Left renal pelvis (tissue), 4 donors: ENCODE measurements around the gene KCNH6. TPM values are rescaled to one million over a fixed set of nuclear protein-coding genes. Genes with fewer than 3 reads are reported as not detected.

ENCODE experiments used
- DNase-seq, 4 donors: peaks; one replicate each; pipeline ENCODE4 v3.0.0-alpha.2; 2013; ENCODE audit warnings: low read depth in 4 of 4, low spot score in 3 of 4
- polyA plus RNA-seq, 4 donors: library from polyadenylated mRNA; unstranded; fragments of 120-200 nt; gene quantifications; one replicate each; pipeline ENCODE4 v1.2.1, GENCODE V29; 2013; ENCODE audit not compliant: insufficient read length in 4 of 4

The KCNH6 gene
- polyA plus RNA-seq, 4 donors: 0.07 to 2.5 (median 0.98) TPM

DNA sequence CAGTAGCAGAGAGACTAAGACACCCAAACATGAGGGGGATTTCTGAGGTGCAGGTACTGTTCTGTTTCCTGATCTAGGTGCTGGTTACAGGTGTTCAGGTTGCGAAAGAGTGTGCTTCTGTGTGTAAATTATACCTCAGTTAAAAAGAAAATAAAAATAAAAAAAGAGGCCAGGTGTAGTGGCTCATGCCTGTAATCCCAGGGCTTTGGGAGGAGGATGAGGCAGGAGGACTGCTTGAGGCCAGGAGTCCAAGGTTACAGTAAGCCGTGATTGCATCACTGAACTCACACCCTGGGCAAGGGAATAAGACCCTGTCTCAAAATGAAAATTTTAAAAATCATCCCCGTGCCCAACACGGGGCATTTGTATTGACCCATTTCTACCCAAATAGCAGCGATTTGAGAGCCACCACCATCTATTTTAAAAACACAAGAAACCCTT is 23.9 kb downstream of the KCNH6 start:
- no peak for DNase-seq

DNA sequence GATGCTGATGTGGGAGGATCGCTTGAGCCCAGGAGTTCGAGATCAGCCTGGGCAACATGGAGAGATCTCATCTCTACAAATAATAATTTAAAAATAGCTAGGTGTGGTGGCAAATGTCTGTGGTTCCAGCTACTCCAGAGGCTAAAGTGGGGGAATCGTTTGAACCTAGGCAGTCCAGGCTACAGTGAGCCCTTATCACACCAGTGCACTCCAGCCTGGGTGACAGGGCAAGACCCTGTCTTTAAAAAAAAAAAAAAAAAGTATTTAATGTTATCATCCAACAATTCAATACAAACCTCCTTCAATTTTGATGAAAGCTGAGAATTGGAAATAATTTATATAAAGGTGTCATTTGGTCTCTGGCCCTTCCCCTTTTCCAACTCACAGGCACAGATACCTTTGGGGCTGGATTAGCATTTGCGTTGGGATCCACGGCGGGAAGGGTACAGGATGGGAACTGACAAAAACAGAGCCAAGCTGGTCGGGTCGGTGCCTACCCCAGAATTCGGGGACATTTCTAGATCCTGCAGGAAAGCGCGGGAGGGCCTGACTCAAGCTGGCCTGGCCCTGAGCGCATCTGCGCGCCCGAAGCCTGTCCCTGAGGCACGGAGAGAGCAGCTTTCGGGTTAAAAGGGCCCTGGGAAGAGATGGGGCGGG is 26.3 kb downstream of the KCNH6 start:
- no peak for DNase-seq

DNA sequence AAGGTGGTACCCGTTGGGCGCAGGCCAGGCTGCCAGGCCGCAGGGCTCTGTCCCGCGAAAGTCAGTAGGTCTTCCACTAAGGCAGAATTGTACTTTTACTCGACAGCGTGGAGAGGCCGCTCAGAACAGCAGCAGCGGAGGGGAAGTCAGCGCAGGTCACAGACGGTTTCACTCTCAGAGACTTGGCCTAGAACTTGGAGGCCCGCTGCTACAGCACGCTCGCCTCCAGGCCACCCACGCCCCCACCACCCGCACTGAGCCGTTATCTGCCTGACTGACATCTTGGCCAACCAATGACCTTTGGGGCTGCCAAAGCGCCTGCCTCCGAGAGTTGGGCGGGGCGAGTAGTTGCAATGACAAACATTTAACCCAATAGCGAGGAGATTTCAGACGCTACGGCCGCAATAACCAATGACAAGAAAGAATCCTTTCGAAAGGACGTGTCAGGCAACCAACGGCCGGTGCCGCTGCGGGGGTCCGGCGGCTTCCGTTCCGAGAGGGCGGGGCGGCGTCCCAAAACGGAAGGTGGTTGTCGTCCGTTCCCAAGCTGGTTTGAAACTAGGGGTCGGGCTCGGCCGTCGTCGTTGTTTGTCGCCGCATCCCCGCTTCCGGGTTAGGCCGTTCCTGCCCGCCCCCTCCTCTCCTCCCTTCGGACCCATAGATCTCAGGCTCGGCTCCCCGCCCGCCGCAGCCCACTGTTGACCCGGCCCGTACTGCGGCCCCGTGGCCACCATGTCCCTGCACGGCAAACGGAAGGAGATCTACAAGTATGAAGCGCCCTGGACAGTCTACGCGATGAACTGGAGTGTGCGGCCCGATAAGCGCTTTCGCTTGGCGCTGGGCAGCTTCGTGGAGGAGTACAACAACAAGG is 27.0 kb downstream of the KCNH6 start, which contains the start of gene DCAF7:
DCAF7 (plus strand) TSS at position 532 of the 871 bp plus-strand sequence; CDS start at position 733, 201 bp downstream.
- DNase-seq: peak; percentile 99 to 100 (median 100)

DNA sequence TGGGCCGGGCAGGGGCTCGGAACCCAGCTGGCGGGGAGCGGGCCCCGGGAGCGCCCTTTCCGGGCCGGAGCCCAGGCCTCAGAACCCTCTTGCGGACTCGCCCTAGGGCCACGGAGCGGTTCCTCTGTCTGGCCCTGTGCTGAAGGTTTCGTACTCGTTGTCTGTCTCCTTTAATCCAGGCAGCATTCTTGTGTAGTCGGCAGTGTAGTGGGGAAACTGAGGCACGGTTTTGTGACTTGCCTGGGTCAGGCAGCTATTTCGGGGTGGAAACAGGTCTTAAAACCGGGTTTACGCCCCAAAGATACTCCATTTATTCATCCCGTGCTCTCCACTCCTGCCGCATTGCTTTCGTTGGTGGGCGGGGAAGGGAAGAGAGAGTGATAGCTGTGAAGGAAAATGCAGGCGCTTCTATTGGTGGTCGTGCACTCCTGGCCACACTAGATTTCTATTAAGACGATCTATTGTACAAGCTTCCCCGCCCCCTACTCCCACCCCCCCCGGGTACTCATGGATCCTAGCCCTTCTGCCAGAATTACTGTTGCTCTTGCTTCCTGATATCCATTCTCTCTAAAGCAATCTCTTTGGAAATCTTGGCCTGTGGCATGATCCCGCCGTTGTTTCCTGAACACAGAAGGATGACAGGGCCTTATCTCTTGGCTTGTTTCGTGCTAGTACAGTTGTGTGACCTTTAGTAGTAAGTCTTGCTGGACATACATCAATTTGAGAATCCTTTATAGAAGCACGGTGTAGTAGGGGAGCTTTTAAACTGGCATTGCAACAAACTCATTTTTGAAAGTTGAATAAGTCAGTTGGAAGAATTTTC is 27.9 kb downstream of the KCNH6 start:
- peak in 2 of 4 donors; percentile 21 to 22 for DNase-seq

DNA sequence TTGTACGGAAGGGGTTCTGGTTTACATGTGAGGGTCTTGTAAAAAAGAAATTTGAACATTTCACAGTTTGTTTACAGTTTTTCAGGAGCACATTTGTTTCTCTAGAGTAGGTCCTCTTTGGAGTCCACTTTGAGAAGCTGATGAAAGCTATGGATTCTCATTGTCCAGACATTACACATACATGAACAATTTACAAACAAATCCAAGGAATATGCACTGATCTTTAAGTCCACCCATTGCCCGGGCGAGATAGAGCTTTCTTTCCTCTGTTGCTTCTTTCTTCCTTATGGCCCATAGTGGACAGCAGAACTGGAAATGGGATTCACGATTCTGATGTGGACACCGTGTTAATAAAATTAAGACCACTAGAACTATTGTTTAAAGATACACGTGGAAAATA is 29.1 kb downstream of the KCNH6 start:
- DNase-seq: no peak

- DNase-seq: no peak
These were observed 32.5 kb downstream of the KCNH6 start for GRCh38 chr17:63555500-63556156.

DNA sequence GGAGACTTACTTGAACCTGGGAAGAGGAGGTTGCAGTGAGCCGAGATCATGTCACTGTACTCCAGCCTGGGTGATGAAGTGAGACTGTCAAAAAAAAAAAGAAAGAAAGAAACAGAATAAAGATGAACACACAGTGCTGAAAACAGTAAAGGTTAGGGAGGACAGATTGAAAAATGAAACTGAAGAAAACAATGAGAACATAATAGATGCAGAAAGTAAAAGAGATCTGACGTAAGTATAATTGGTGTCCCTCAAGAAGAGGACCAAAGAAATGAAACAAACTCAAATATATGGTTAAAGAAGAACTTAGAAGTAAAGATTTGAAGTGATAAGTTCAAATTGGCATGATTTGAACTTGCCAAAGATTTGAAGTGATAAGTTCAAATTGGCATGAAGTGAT is 34.3 kb downstream of the KCNH6 start:
- no peak for DNase-seq

- DNase-seq: no peak
These were observed 35.3 kb downstream of the KCNH6 start for GRCh38 chr17:63558441-63558840.

GRCh38 chr17:63561819-63562218 is 38.7 kb downstream of the KCNH6 start:
- DNase-seq: no peak

DNA sequence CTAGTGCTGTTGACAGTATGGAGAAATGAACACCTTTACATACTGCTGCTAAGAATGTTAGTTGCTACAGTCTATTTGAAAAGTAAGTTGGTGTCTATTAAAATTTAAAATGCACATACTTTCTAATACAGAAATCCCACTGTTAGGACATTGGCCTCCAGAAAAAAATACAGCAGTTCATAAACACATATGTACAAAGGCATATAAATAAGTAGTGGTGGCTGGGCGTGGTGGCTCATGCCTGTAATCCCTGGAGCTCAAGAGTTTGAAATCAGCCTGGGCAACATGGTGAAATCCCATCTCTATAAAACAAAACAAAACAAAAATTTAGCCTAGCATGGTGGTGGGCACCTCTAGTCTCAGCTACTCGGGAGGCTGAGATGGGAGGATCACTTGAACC is 40.2 kb downstream of the KCNH6 start:
- no peak for DNase-seq

- DNase-seq: no peak
These were observed 41.4 kb downstream of the KCNH6 start for GRCh38 chr17:63564562-63564961.

DNA sequence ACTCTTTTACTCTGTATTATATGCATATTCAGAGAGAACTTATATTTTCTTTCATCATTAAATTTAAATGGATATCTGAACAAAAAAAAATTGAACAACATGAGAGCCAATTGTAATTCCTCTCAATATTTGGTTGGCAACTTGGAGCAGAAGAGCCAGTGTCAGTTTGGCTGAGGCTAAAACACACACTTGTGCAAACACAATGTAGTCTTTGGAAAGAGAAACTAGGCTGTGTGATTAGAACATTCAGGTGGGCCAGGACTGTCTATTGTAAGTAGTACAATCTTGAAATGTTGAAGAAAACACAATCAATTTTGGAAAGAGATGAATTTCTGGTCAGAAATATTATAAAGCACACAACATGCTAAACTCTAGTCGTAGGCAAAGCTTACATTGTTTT is 44.1 kb downstream of the KCNH6 start:
- DNase-seq: no peak

DNA sequence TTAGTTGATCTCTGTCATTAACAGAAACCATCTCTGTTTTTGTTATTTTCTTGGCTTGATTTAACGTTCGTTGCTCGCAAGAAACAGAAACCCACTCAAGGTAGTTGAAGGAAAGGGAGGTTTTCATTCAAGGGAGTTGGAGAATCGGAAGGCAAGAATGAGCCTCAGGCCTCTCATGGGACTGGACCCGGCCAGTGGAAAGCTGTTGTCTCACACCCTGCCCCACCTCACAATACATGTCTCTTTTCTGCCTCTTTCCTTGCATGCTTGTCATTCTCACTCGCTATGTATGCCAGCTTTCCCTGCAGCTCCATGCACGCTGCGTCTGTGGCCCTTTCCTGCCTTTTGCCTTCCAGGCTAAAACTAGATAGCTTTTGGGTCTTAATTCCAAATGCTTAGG is 45.4 kb downstream of the KCNH6 start:
- DNase-seq: no peak

GRCh38 chr17:63571632-63572310 is 48.6 kb downstream of the KCNH6 start:
- DNase-seq: no peak

DNA sequence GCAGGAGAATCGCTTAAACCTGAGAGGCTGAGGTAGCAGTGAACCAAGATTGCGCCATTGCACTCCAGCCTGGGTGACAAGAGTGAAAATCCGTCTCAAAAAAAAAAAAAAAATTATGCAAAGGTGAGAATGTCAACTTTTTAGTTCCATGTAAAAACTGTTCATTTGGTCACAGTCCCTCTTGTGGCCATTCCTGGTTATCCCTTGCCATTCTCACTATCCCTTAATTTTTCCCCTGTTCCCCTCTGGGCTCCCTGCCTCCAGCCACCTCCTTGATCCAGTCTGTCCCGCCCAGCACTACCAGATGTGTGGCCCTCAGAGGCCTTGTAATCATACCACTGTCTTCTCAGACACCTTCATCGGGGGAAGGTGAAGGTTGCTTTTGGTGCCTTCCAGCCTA is 50.5 kb downstream of the KCNH6 start:
- DNase-seq: no peak

- no peak for DNase-seq
These were observed 55.0 kb downstream of the KCNH6 start for GRCh38 chr17:63578027-63578768.

DNA sequence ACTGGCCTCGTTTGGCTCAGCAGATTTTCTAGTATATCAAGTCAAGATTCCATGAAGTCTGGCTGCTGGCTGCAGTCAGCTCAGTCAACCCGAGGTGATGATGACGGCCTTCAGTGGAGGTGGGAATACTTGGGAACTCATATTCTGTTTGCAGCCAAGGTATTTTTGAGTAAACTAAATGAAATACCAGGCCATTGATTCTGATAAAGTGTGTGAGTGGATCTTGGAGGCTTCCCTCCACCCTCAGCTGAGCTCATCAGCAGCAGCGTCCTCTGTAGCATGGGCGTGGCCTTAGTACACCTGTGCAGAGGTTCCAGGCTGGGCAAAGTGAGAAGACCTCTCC is 55.6 kb downstream of the KCNH6 start:
- DNase-seq: no peak

DNA sequence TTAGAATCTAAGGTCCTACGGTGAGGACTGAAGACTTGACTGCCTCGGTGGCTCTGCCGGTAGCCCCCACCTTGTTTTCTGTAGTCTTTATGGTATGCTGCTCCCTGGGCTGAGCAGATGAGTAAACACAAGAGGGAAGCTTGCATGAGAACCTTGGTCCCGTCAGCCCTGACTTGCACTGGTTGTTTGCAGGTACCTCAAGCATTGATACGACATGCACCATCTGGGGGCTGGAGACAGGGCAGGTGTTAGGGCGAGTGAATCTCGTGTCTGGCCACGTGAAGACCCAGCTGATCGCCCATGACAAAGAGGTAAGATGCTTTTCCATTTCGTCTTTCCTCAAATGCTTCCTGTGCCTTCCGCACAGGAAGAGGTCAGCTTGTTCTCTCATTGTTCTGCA is 56.5 kb downstream of the KCNH6 start:
- no peak for DNase-seq

DNA sequence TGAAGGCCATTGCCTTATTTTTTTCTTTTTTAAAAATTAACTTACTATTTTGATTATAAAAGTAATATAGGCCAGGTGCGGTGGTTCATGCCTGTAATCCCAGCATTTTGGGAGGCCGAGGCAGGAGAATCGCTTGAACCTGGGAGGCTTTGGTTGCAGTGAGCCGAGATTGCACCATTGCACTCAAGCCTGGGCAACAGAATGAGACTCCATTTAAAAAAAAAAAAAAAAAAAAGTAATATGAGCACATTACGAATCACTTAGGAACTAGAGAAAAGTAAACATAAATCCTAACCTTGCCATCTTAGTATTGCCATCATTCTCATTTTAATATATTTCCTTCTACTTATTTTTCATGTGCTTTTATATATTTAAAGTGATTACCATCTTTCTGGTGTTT is 64.6 kb downstream of the KCNH6 start:
- no peak for DNase-seq
